Measurements from ENCODE around the gene RRM2.

Gene RRM2

DNA sequence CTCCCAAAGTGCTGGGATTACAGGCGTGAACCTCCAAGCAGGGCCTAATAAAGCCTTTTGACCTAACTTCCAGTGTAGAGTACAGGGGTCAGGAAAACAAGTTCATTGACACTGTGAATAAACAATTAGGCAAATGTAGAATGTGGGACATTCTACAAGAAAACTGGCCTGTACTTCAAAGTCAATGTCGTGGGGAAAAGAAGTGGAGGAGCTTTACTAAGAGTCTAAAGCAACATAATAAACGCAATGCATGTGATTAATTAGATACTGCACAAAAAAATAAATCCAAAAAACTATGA, 3.6 kb upstream of the RRM2 start:
- no peak for TF ChIP-seq GATA2 (IDR thresholded peaks at IDR 0.05; ENCODE audit: low read depth, low read length)
- no peak for TF ChIP-seq GATA3 (IDR thresholded peaks at IDR 0.05; ENCODE audit: low read depth, low read length)

GRCh38 chr2:10119601-10120157, 2.9 kb upstream of the RRM2 start:
- TF ChIP-seq GATA3 (IDR thresholded peaks at IDR 0.05; ENCODE audit: low read depth, low read length) (no peak), GATA2 (IDR thresholded peaks at IDR 0.05; ENCODE audit: low read depth, low read length) (no peak)

GRCh38 chr2:10120158-10120876, 2.2 kb upstream of the RRM2 start:
- TF ChIP-seq GATA2 (IDR thresholded peaks at IDR 0.05; ENCODE audit: low read depth, low read length): no peak
- TF ChIP-seq GATA3 (IDR thresholded peaks at IDR 0.05; ENCODE audit: low read depth, low read length): no peak

- TF ChIP-seq GATA2 (IDR thresholded peaks at IDR 0.05; ENCODE audit: low read depth, low read length): no peak
- TF ChIP-seq GATA3 (IDR thresholded peaks at IDR 0.05; ENCODE audit: low read depth, low read length): no peak
Measured at GRCh38 chr2:10120877-10121574, 1.5 kb upstream of the RRM2 start.

GRCh38 chr2:10123281-10123680, 742 bp downstream of the RRM2 start:
- TF ChIP-seq GATA3 (IDR thresholded peaks at IDR 0.05; ENCODE audit: low read depth, low read length): no peak
- no peak for TF ChIP-seq GATA2 (IDR thresholded peaks at IDR 0.05; ENCODE audit: low read depth, low read length)

GRCh38 chr2:10124538-10125045, 2.1 kb downstream of the RRM2 start:
- TF ChIP-seq GATA2 (IDR thresholded peaks at IDR 0.05; ENCODE audit: low read depth, low read length): no peak
- TF ChIP-seq GATA3 (IDR thresholded peaks at IDR 0.05; ENCODE audit: low read depth, low read length): no peak

- no peak for TF ChIP-seq GATA3 (IDR thresholded peaks at IDR 0.05; ENCODE audit: low read depth, low read length)
- TF ChIP-seq GATA2 (IDR thresholded peaks at IDR 0.05; ENCODE audit: low read depth, low read length): no peak
Measured at GRCh38 chr2:10125842-10126631, 3.5 kb downstream of the RRM2 start.

- TF ChIP-seq GATA3 (IDR thresholded peaks at IDR 0.05; ENCODE audit: low read depth, low read length) (no peak), GATA2 (IDR thresholded peaks at IDR 0.05; ENCODE audit: low read depth, low read length) (no peak)
Measured at GRCh38 chr2:10126632-10127026, 4.1 kb downstream of the RRM2 start.

DNA sequence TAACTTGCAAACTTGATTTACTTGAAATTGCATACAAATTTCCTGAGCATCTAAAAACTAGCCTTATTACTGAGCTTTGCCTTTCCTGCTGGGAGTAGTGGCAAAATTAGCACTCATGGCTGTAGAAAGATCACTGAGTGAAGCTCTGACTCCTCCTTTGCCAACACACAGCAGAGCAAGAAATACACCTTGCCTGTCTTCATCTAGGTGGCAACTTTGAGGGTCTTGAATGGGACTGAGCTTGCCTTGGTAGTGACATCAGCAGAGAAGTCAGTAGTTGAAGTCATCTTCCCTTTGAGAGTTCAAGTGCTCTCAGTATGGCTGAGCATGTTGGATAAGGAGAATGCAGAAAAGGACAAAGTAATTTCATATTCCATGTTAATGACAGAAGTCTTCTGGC, 5.9 kb downstream of the RRM2 start:
- no peak for TF ChIP-seq GATA3 (IDR thresholded peaks at IDR 0.05; ENCODE audit: low read depth, low read length)
- no peak for TF ChIP-seq GATA2 (IDR thresholded peaks at IDR 0.05; ENCODE audit: low read depth, low read length)

- TF ChIP-seq GATA3 (IDR thresholded peaks at IDR 0.05; ENCODE audit: low read depth, low read length): no peak
- no peak for TF ChIP-seq GATA2 (IDR thresholded peaks at IDR 0.05; ENCODE audit: low read depth, low read length)
Measured at GRCh38 chr2:10129490-10129889, 7.0 kb downstream of the RRM2 start.

DNA sequence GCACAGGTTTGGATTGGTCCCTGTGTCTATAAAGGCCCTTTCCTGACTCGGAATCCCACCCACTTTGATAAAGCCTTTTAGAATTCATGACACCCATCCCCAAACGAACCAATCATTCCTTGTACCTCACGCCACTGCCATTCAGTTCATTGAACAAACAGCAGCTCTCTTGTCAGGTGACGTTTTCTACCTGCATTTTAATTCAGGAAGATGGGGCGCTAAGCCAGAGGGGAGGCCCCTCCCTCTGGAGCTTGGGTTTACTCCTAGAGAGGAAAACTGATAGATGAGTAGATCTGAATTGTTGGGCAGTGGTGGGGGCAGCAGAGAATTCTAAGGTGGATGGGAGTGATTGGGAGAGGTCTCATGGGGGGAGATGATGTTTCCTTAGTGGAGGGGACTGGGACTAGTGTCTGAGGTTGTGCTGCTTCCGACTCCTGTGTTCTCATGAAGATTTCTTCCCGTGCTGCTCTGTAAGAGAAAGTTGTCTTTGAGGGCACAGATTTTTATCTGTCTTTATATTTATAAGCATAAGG, 9.6 kb downstream of the RRM2 start:
- TF ChIP-seq GATA3 (IDR thresholded peaks at IDR 0.05; ENCODE audit: low read depth, low read length) (no peak), GATA2 (IDR thresholded peaks at IDR 0.05; ENCODE audit: low read depth, low read length) (no peak)

DNA sequence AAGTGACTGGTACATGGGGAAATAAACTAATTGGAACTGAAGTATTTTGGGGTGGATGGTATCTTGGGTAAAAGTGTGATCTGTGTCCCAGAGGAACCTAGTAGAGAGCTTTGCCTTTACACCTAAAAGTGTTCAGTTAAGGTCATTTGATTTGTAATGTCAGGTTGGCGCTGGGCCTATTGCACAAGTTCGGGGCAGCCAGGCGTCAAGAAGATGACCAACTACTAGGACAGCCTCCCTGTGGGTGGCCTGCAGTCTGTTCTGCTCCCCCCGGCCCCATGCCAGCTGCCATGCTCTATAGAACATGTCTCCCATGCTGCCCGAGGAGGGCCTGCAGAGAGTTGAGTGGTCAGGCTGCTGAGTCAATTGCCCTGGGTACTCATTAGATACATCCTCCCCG, 10.1 kb downstream of the RRM2 start:
- TF ChIP-seq GATA3 (IDR thresholded peaks at IDR 0.05; ENCODE audit: low read depth, low read length) (no peak), GATA2 (IDR thresholded peaks at IDR 0.05; ENCODE audit: low read depth, low read length) (no peak)

- TF ChIP-seq GATA3 (IDR thresholded peaks at IDR 0.05; ENCODE audit: low read depth, low read length) (no peak), GATA2 (IDR thresholded peaks at IDR 0.05; ENCODE audit: low read depth, low read length) (peak; percentile 5; the same call in 1 of the 2 replicates)
Measured at GRCh38 chr2:10132996-10133647, 10.6 kb downstream of the RRM2 start.
